Activated CD4-positive, alpha-beta T cell treated with anti-CD3 and anti-CD28 coated beads, Interleukin-2, amount 10 ng/mL, durations not matched to agents 24 days and 14 days (primary cell): ENCODE data around the gene RETREG1. TPM values are rescaled to one million over a fixed set of nuclear protein-coding genes. Genes with fewer than 3 reads are reported as not detected.

Experiments used
- DNase-seq: peaks from one replicate; pipeline ENCODE4 v3.0.0; 2022
- H3K27ac Mint-ChIP-seq: one replicate; pipeline ENCODE4 v1.8.0; 2022; ENCODE audit warnings: mild to moderate bottlenecking, mixed read lengths
- H3K27me3 Mint-ChIP-seq: one replicate; pipeline ENCODE4 v1.8.0; 2022; ENCODE audit warnings: mixed read lengths
- H3K36me3 Mint-ChIP-seq: one replicate; pipeline ENCODE4 v1.8.0; 2022; ENCODE audit warnings: low read depth, mild to moderate bottlenecking, mixed read lengths
- H3K4me1 Mint-ChIP-seq: one replicate; pipeline ENCODE4 v1.8.0; 2021; ENCODE audit warnings: mixed read lengths
- H3K4me3 Mint-ChIP-seq: one replicate; pipeline ENCODE4 v1.8.0; 2022; ENCODE audit warnings: mild to moderate bottlenecking, moderate library complexity, mixed read lengths
- H3K9me3 Mint-ChIP-seq: one replicate; pipeline ENCODE4 v1.8.0; 2021; ENCODE audit warnings: mixed read lengths
- intact Hi-C: fragments of 100-400 bp; cut with micrococcal nuclease; formaldehyde crosslinking; loops from one replicate; pipeline ENCODE4 v1.15.1; 2023
- total RNA-seq: library from RNA; stranded (reverse); gene quantifications from 2 replicates; pipeline ENCODE4 v1.2.3, GENCODE V29; 2022

Gene RETREG1
- total RNA-seq, 1 donor from 2014 or later = 21.1 TPM

- H3K9me3 Mint-ChIP-seq = no peaks in the 10 kb centered on the region
- intact Hi-C loops = no loop called here
- peaks cover 55% of the 10 kb centered on the region for H3K36me3 Mint-ChIP-seq
- H3K4me3 Mint-ChIP-seq = no peak overlapping the region
- H3K27ac Mint-ChIP-seq = no peak overlapping the region
- no peaks in the 10 kb centered on the region for H3K27me3 Mint-ChIP-seq
- no peak for DNase-seq
- H3K4me1 Mint-ChIP-seq = peaks cover 42% of the 10 kb centered on the region
Observed at GRCh38 chr5:16603295-16603694, 13.5 kb downstream of the RETREG1 start.

GRCh38 chr5:16602182-16602581, 14.6 kb downstream of the RETREG1 start:
- Mint-ChIP-seq H3K4me1 (peaks cover 42% of the 10 kb centered on the region), H3K27me3 (no peaks in the 10 kb centered on the region), H3K36me3 (peaks cover 62% of the 10 kb centered on the region), H3K9me3 (no peaks in the 10 kb centered on the region), H3K4me3 (no peak overlapping the region), H3K27ac (no peak overlapping the region)
- no peak for DNase-seq
- intact Hi-C loops = no loop called here

- no peaks in the 10 kb centered on the region for H3K27me3 Mint-ChIP-seq
- no peak overlapping the region for H3K4me3 Mint-ChIP-seq
- no peak for DNase-seq
- no peak overlapping the region for H3K27ac Mint-ChIP-seq
- peaks cover 53% of the 10 kb centered on the region for H3K36me3 Mint-ChIP-seq
- intact Hi-C loops = no loop called here
- H3K4me1 Mint-ChIP-seq = peaks cover 38% of the 10 kb centered on the region
- H3K9me3 Mint-ChIP-seq = no peaks in the 10 kb centered on the region
Observed at GRCh38 chr5:16600946-16601345, 15.9 kb downstream of the RETREG1 start.

- Mint-ChIP-seq H3K9me3 (no peaks in the 10 kb centered on the region), H3K4me1 (peaks cover 34% of the 10 kb centered on the region), H3K4me3 (no peak overlapping the region), H3K27me3 (no peaks in the 10 kb centered on the region), H3K36me3 (peaks cover 51% of the 10 kb centered on the region), H3K27ac (no peak overlapping the region)
- intact Hi-C loops = no loop called here
- DNase-seq = no peak
Observed at GRCh38 chr5:16600397-16600796, 16.4 kb downstream of the RETREG1 start.

GRCh38 chr5:16597946-16598694, 18.7 kb downstream of the RETREG1 start:
- H3K36me3 Mint-ChIP-seq = peaks cover 53% of the 10 kb centered on the region

GRCh38 chr5:16596581-16596940, 20.2 kb downstream of the RETREG1 start:
- Mint-ChIP-seq H3K36me3 (peaks cover 48% of the 10 kb centered on the region), H3K9me3 (no peaks in the 10 kb centered on the region), H3K27me3 (no peaks in the 10 kb centered on the region), H3K27ac (no peak overlapping the region), H3K4me3 (no peak overlapping the region), H3K4me1 (peaks cover 36% of the 10 kb centered on the region)
- intact Hi-C loops = no loop called here
- no peak for DNase-seq

More at GRCh38 chr5:16597946-16598694, 18.7 kb downstream of the RETREG1 start:
- H3K9me3 Mint-ChIP-seq = no peaks in the 10 kb centered on the region
- no peak overlapping the region for H3K4me3 Mint-ChIP-seq
- no peak overlapping the region for H3K27ac Mint-ChIP-seq
- DNase-seq = no peak
- H3K4me1 Mint-ChIP-seq = peaks cover 30% of the 10 kb centered on the region
- intact Hi-C loops = no loop called here
- no peaks in the 10 kb centered on the region for H3K27me3 Mint-ChIP-seq

GRCh38 chr5:16595881-16596580, 20.8 kb downstream of the RETREG1 start:
- Mint-ChIP-seq H3K9me3 (no peaks in the 10 kb centered on the region), H3K4me1 (peaks cover 36% of the 10 kb centered on the region), H3K27ac (no peak overlapping the region), H3K27me3 (no peaks in the 10 kb centered on the region), H3K36me3 (peaks cover 48% of the 10 kb centered on the region), H3K4me3 (no peak overlapping the region)
- no peak for DNase-seq
- intact Hi-C loops = no loop called here

- H3K27me3 Mint-ChIP-seq = no peaks in the 10 kb centered on the region
- H3K36me3 Mint-ChIP-seq = peaks cover 40% of the 10 kb centered on the region
- no peaks in the 10 kb centered on the region for H3K9me3 Mint-ChIP-seq
- H3K4me1 Mint-ChIP-seq = peaks cover 30% of the 10 kb centered on the region
- H3K27ac Mint-ChIP-seq = no peak overlapping the region
- H3K4me3 Mint-ChIP-seq = no peak overlapping the region
- intact Hi-C loops = no loop called here
- DNase-seq = no peak
Observed at GRCh38 chr5:16593628-16594027, 23.2 kb downstream of the RETREG1 start.

GRCh38 chr5:16593013-16593412, 23.8 kb downstream of the RETREG1 start:
- H3K27me3 Mint-ChIP-seq = no peaks in the 10 kb centered on the region
- peaks cover 36% of the 10 kb centered on the region for H3K36me3 Mint-ChIP-seq
- H3K4me3 Mint-ChIP-seq = no peak overlapping the region
- intact Hi-C loops = no loop called here
- DNase-seq = no peak
- no peaks in the 10 kb centered on the region for H3K9me3 Mint-ChIP-seq
- H3K27ac Mint-ChIP-seq = no peak overlapping the region
- peaks cover 24% of the 10 kb centered on the region for H3K4me1 Mint-ChIP-seq

GRCh38 chr5:16592255-16592654, 24.5 kb downstream of the RETREG1 start:
- DNase-seq = no peak
- Mint-ChIP-seq H3K4me3 (no peak overlapping the region), H3K27me3 (no peaks in the 10 kb centered on the region), H3K9me3 (no peaks in the 10 kb centered on the region), H3K36me3 (peaks cover 33% of the 10 kb centered on the region), H3K4me1 (peaks cover 24% of the 10 kb centered on the region), H3K27ac (no peak overlapping the region)
- intact Hi-C loops = no loop called here

- H3K9me3 Mint-ChIP-seq = no peaks in the 10 kb centered on the region
- DNase-seq = no peak
- H3K4me1 Mint-ChIP-seq = peaks cover 22% of the 10 kb centered on the region
- no peak overlapping the region for H3K27ac Mint-ChIP-seq
- peaks cover 35% of the 10 kb centered on the region for H3K36me3 Mint-ChIP-seq
- H3K27me3 Mint-ChIP-seq = no peaks in the 10 kb centered on the region
- intact Hi-C loops = no loop called here
- H3K4me3 Mint-ChIP-seq = no peak overlapping the region
Observed at GRCh38 chr5:16590685-16591084, 26.1 kb downstream of the RETREG1 start.

GRCh38 chr5:16589658-16590057, 27.1 kb downstream of the RETREG1 start:
- Mint-ChIP-seq H3K36me3 (peaks cover 32% of the 10 kb centered on the region), H3K27me3 (no peaks in the 10 kb centered on the region)

GRCh38 chr5:16588434-16589214, 28.2 kb downstream of the RETREG1 start:
- DNase-seq = no peak
- intact Hi-C loops = no loop called here
- no peaks in the 10 kb centered on the region for H3K27me3 Mint-ChIP-seq
- H3K27ac Mint-ChIP-seq = no peak overlapping the region
- no peaks in the 10 kb centered on the region for H3K9me3 Mint-ChIP-seq
- H3K4me3 Mint-ChIP-seq = no peak overlapping the region
- H3K4me1 Mint-ChIP-seq = peaks cover 20% of the 10 kb centered on the region
- peaks cover 27% of the 10 kb centered on the region for H3K36me3 Mint-ChIP-seq

More at GRCh38 chr5:16589658-16590057, 27.1 kb downstream of the RETREG1 start:
- no peak overlapping the region for H3K27ac Mint-ChIP-seq
- intact Hi-C loops = no loop called here
- H3K4me3 Mint-ChIP-seq = no peak overlapping the region
- no peak for DNase-seq
- H3K4me1 Mint-ChIP-seq = peaks cover 20% of the 10 kb centered on the region
- H3K9me3 Mint-ChIP-seq = no peaks in the 10 kb centered on the region

GRCh38 chr5:16586556-16586955, 30.2 kb downstream of the RETREG1 start:
- intact Hi-C loops = no loop called here
- Mint-ChIP-seq H3K9me3 (no peaks in the 10 kb centered on the region), H3K36me3 (peaks cover 21% of the 10 kb centered on the region), H3K4me3 (no peak overlapping the region), H3K27ac (no peak overlapping the region), H3K27me3 (no peaks in the 10 kb centered on the region), H3K4me1 (peaks cover 7% of the 10 kb centered on the region)
- DNase-seq = no peak
